Femur (tissue), 1 donor: ENCODE data around the gene OR5AU1.

Source experiments
- DNase-seq: peaks from one replicate; pipeline ENCODE4 v3.0.0-alpha.2; 2017

The OR5AU1 gene

GRCh38 chr14:21155963-21156362 lies at the start of gene OR5AU1:
Gene OR5AU1 (minus strand): TSS chr14:21156063. CDS start chr14:21155872, 191 bp downstream.
- DNase-seq = no peak

- DNase-seq = no peak
These were observed 49.3 kb upstream of the OR5AU1 start for GRCh38 chr14:21205026-21205677.

- DNase-seq = no peak
These were observed 48.5 kb upstream of the OR5AU1 start for GRCh38 chr14:21204167-21205025.

GRCh38 chr14:21203470-21204166 lies 47.8 kb upstream of the OR5AU1 start:
- no peak for DNase-seq

GRCh38 chr14:21202463-21203358 lies 46.8 kb upstream of the OR5AU1 start:
- no peak for DNase-seq

- DNase-seq = no peak
These were observed 46.0 kb upstream of the OR5AU1 start for GRCh38 chr14:21201732-21202462.

GRCh38 chr14:21200752-21201461 lies 45.0 kb upstream of the OR5AU1 start:
- no peak for DNase-seq

GRCh38 chr14:21199611-21200560 lies 44.0 kb upstream of the OR5AU1 start:
- no peak for DNase-seq

- DNase-seq = no peak
These were observed 41.7 kb upstream of the OR5AU1 start for GRCh38 chr14:21197418-21198205.

- no peak for DNase-seq
These were observed 38.7 kb upstream of the OR5AU1 start for GRCh38 chr14:21194597-21194996.

- DNase-seq = no peak
These were observed 37.1 kb upstream of the OR5AU1 start for GRCh38 chr14:21192875-21193535.

- no peak for DNase-seq
These were observed 36.6 kb upstream of the OR5AU1 start for GRCh38 chr14:21192447-21192822.

GRCh38 chr14:21191809-21192446 lies 36.1 kb upstream of the OR5AU1 start:
- peak; percentile 74 for DNase-seq

GRCh38 chr14:21191261-21191808 lies 35.5 kb upstream of the OR5AU1 start:
- no peak for DNase-seq

- DNase-seq = no peak
These were observed 29.6 kb upstream of the OR5AU1 start for GRCh38 chr14:21185491-21185890.

- DNase-seq = no peak
These were observed 28.4 kb upstream of the OR5AU1 start for GRCh38 chr14:21184254-21184653.

- no peak for DNase-seq
These were observed 26.3 kb upstream of the OR5AU1 start for GRCh38 chr14:21182166-21182565.

GRCh38 chr14:21171128-21171527 lies 15.3 kb upstream of the OR5AU1 start:
- DNase-seq = no peak
